ENCODE results near the gene C1orf21.

GRCh38 chr1:184656221-184656620 lies 269.4 kb downstream of the C1orf21 start:
- no peak for TF ChIP-seq CTCF (conservative IDR thresholded peaks at IDR 0.05; ENCODE audit: low read depth, low read length)
- TF ChIP-seq SMC3 (IDR thresholded peaks at IDR 0.05; ENCODE audit: low read depth, low read length), result no peak
- no peak for TF ChIP-seq POLR2A (IDR thresholded peaks at IDR 0.05; ENCODE audit: low read depth, low read length)
- no peak for TF ChIP-seq FOS (IDR thresholded peaks at IDR 0.05; ENCODE audit: low read depth, low read length)
